HepG2 (cell line): ENCODE measurements around the gene CASKIN1. TPM values are rescaled to one million over a fixed set of nuclear protein-coding genes. Genes with fewer than 3 reads are reported as not detected.
A peak's percentile ranks its signal among the peaks of the same experiment; 100 is the strongest.

Experiments
- AGO2 ChIP-seq: fragments of 200-400 bp; formaldehyde crosslinking; optimal IDR thresholded peaks from 2 replicates; pipeline ENCODE3; 2017; ENCODE audit warnings: mild to moderate bottlenecking, low read depth, low read length, moderate library complexity
- CBX2 ChIP-seq, 2 experiments: fragments of 200-600 bp in 1 of 2; sonication (generic); formaldehyde crosslinking in 1 of 2; IDR thresholded peaks; 2 replicates each; pipeline versions ENCODE4 v1.7.0 to v1.8.1; 2018 to 2022; ENCODE audit warnings: low read depth in 2 of 2, low read length in 1 of 2, mild to moderate bottlenecking in 1 of 2, missing genetic modification reagents in 1 of 2
- CCDC6 ChIP-seq: sonication (generic); formaldehyde crosslinking; IDR thresholded peaks from 2 replicates; pipeline ENCODE4 v1.8.1; 2022; ENCODE audit warnings: mild to moderate bottlenecking, missing genetic modification reagents, moderate library complexity
- CHD2 ChIP-seq: IDR thresholded peaks from 2 replicates; pipeline ENCODE4 v1.6.1; 2011; ENCODE audit warnings: low read depth, low read length, improper control_type of control experiment
- CREM ChIP-seq, 2 experiments: sonication (generic) in 1 of 2; formaldehyde crosslinking in 1 of 2; IDR thresholded peaks; 2 replicates each; pipeline versions ENCODE4 v1.4.0 to v1.6.1; 2016 to 2020; ENCODE audit warnings: antibody characterized with exemption in 1 of 2, mild to moderate bottlenecking in 1 of 2, missing genetic modification reagents in 1 of 2
- E2F5 ChIP-seq: sonication (generic); formaldehyde crosslinking; conservative IDR thresholded peaks from 2 replicates; pipeline ENCODE4 v1.4.0; 2020; ENCODE audit warnings: missing genetic modification reagents
- GABPB1 ChIP-seq: IDR thresholded peaks from 2 replicates; pipeline ENCODE4 v1.6.1; 2016; ENCODE audit warnings: mild to moderate bottlenecking, missing genetic modification reagents, moderate library complexity, missing compliant biosample characterization
- HMG20A ChIP-seq: IDR thresholded peaks from 2 replicates; pipeline ENCODE4 v1.6.1; 2016; ENCODE audit warnings: borderline replicate concordance
- HOXA5 ChIP-seq: sonication (generic); formaldehyde crosslinking; IDR thresholded peaks from 2 replicates; pipeline ENCODE4 v1.4.0; 2020; ENCODE audit warnings: missing genetic modification reagents
- KDM5B ChIP-seq: sonication (generic); formaldehyde crosslinking; IDR thresholded peaks from 2 replicates; pipeline ENCODE4 v1.4.0; 2020; ENCODE audit warnings: missing genetic modification reagents, mild to moderate bottlenecking, borderline replicate concordance
- NFRKB ChIP-seq: fragments of 450-650 bp; IDR thresholded peaks from 2 replicates; pipeline ENCODE4 v1.6.1; 2017
- NRL ChIP-seq: sonication (generic); formaldehyde crosslinking; IDR thresholded peaks from 2 replicates; pipeline ENCODE4 v1.5.0; 2020; ENCODE audit warnings: missing genetic modification reagents, mild to moderate bottlenecking, moderate library complexity, borderline replicate concordance
- PAF1 ChIP-seq: IDR thresholded peaks from 2 replicates; pipeline ENCODE4 v1.6.1; 2016; ENCODE audit warnings: missing genetic modification reagents, missing compliant biosample characterization
- PRPF4 ChIP-seq: fragments of 200-400 bp; formaldehyde crosslinking; IDR thresholded peaks from 2 replicates; pipeline ENCODE4 v1.6.1; 2016; ENCODE audit warnings: low read length, low read depth; ENCODE audit not compliant: poor library complexity, severe bottlenecking
- RFX1 ChIP-seq: fragments of 450-650 bp; IDR thresholded peaks from 2 replicates; pipeline ENCODE4 v1.6.1; 2017
- SAFB2 ChIP-seq: sonication (generic); formaldehyde crosslinking; IDR thresholded peaks from 2 replicates; pipeline ENCODE4 v1.5.1; 2020; ENCODE audit warnings: missing genetic modification reagents, low read depth, mild to moderate bottlenecking, borderline replicate concordance
- SCMH1 ChIP-seq: sonication (generic); formaldehyde crosslinking; IDR thresholded peaks from 2 replicates; pipeline ENCODE4 v1.9.0; 2021; ENCODE audit warnings: missing genetic modification reagents, mild to moderate bottlenecking, borderline replicate concordance
- SMARCC2 ChIP-seq: fragments of 450-650 bp; IDR thresholded peaks from 2 replicates; pipeline ENCODE4 v1.6.1; 2017; ENCODE audit warnings: antibody characterized with exemption, mild to moderate bottlenecking
- YEATS4 ChIP-seq: sonication (generic); formaldehyde crosslinking; IDR thresholded peaks from 2 replicates; pipeline ENCODE4 v1.4.0; 2020; ENCODE audit warnings: missing genetic modification reagents, borderline replicate concordance
- ZBTB7A ChIP-seq: sonication (generic); formaldehyde crosslinking; IDR thresholded peaks from 2 replicates; pipeline ENCODE4 v1.8.0; 2022; ENCODE audit warnings: mild to moderate bottlenecking, missing genetic modification reagents
- ZIK1 ChIP-seq: sonication (generic); formaldehyde crosslinking; IDR thresholded peaks from 2 replicates; pipeline ENCODE4 v1.5.0; 2020; ENCODE audit warnings: mild to moderate bottlenecking, low read depth, missing genetic modification reagents, borderline replicate concordance
- ZNF20 ChIP-seq: sonication (generic); formaldehyde crosslinking; IDR thresholded peaks from 2 replicates; pipeline ENCODE4 v1.4.0; 2020; ENCODE audit warnings: mild to moderate bottlenecking, moderate library complexity, missing genetic modification reagents
- ZNF34 ChIP-seq: sonication (generic); formaldehyde crosslinking; IDR thresholded peaks from 2 replicates; pipeline ENCODE4 v1.4.0; 2020; ENCODE audit warnings: mild to moderate bottlenecking, missing genetic modification reagents, borderline replicate concordance
- ZNF607 ChIP-seq: sonication (generic); formaldehyde crosslinking; IDR thresholded peaks from 2 replicates; pipeline ENCODE4 v1.5.1; 2020; ENCODE audit warnings: missing genetic modification reagents, mild to moderate bottlenecking, borderline replicate concordance
- ZNF7 ChIP-seq: IDR thresholded peaks from 2 replicates; pipeline ENCODE4 v1.6.1; 2016; ENCODE audit warnings: missing biosample characterization, missing genetic modification reagents
- ZNF740 ChIP-seq: sonication (generic); formaldehyde crosslinking; IDR thresholded peaks from 2 replicates; pipeline ENCODE4 v1.4.0; 2020; ENCODE audit warnings: missing genetic modification reagents
- ZNF746 ChIP-seq: sonication (generic); formaldehyde crosslinking; IDR thresholded peaks from 2 replicates; pipeline ENCODE4 v1.8.0; 2022; ENCODE audit warnings: mild to moderate bottlenecking, missing genetic modification reagents
- polyA plus RNA-seq, 8 experiments: library from polyadenylated mRNA; depleted of rRNA in 3 of 8; stranded (reverse) in 7 of 8; unstranded in 1 of 8; fragments of >200 nt; fragmentation: Illumina TruSeq in 4 of 8; extraction: Trizol in 4 of 8; gene quantifications; 2 replicates each; pipeline versions ENCODE4 v1.2.1 to v1.2.3, GENCODE V29; 2011 to 2016; ENCODE audit warnings: low read depth in 4 of 8, missing spikeins in 1 of 8, mixed read lengths in 1 of 8; ENCODE audit not compliant: insufficient read depth in 1 of 8
- total RNA-seq, 5 experiments: library from RNA; depleted of rRNA; stranded (reverse); fragments of >200 nt; fragmentation: Illumina TruSeq; extraction: Trizol; gene quantifications; 2 replicates each; pipeline ENCODE4 v1.2.3, GENCODE V29; 2016; ENCODE audit warnings: low read depth in 1 of 5
- TF ChIP-seq, protein P1 (sequence below): sonication (generic); formaldehyde crosslinking; IDR thresholded peaks from 2 replicates; pipeline ENCODE4 v1.5.0; 2020; ENCODE audit warnings: mild to moderate bottlenecking, missing genetic modification reagents
- TF ChIP-seq, protein P2 (sequence below): sonication (generic); formaldehyde crosslinking; IDR thresholded peaks from 2 replicates; pipeline ENCODE4 v1.8.0; 2023; ENCODE audit warnings: mild to moderate bottlenecking, missing genetic modification reagents

The CASKIN1 gene
- total and polyA plus RNA-seq, 2 of the 13 experiments (the other 11 are each of a cell fraction or from before 2014, with no cell fraction given): 1.2 to 2.2 TPM

GRCh38 chr16:2147981-2148671 lies 48.3 kb downstream of the CASKIN1 start, which contains the start of gene RAB26 (continued):
- TF ChIP-seq ZNF607 (CRISPR knock-in tag): no peak
- TF ChIP-seq RFX1: no peak
- 0 out of 2 replicates have a peak, but pooled peaks have one; percentile 45 for TF ChIP-seq YEATS4 (CRISPR knock-in tag)
- TF ChIP-seq PRPF4: no peak
- no peak for TF ChIP-seq HOXA5 (CRISPR knock-in tag)
- TF ChIP-seq HMG20A (CRISPR knock-in tag): peak; percentile 59; the same call in 1 of the 2 replicates
- no peak for TF ChIP-seq CBX2 (IDR thresholded peaks at IDR 0.05; ENCODE audit: low read depth, low read length)
- TF ChIP-seq CBX2 (CRISPR knock-in tag; IDR thresholded peaks at IDR 0.05; ENCODE audit: low read depth): no peak
- no peak for TF ChIP-seq CREM (IDR thresholded peaks at IDR 0.05)
- no peak for TF ChIP-seq CREM (CRISPR knock-in tag; IDR thresholded peaks at IDR 0.05)
- TF ChIP-seq ZBTB7A: no peak
- no peak for TF ChIP-seq NFRKB
- peak; percentile 67 for TF ChIP-seq GABPB1 (CRISPR knock-in tag)
- no peak for TF ChIP-seq ZNF34 (CRISPR knock-in tag)
- TF ChIP-seq, protein P1, sequence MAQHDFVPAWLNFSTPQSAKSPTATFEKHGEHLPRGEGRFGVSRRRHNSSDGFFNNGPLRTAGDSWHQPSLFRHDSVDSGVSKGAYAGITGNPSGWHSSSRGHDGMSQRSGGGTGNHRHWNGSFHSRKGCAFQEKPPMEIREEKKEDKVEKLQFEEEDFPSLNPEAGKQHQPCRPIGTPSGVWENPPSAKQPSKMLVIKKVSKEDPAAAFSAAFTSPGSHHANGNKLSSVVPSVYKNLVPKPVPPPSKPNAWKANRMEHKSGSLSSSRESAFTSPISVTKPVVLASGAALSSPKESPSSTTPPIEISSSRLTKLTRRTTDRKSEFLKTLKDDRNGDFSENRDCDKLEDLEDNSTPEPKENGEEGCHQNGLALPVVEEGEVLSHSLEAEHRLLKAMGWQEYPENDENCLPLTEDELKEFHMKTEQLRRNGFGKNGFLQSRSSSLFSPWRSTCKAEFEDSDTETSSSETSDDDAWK (CRISPR knock-in tag): no peak
- TF ChIP-seq, protein P2, sequence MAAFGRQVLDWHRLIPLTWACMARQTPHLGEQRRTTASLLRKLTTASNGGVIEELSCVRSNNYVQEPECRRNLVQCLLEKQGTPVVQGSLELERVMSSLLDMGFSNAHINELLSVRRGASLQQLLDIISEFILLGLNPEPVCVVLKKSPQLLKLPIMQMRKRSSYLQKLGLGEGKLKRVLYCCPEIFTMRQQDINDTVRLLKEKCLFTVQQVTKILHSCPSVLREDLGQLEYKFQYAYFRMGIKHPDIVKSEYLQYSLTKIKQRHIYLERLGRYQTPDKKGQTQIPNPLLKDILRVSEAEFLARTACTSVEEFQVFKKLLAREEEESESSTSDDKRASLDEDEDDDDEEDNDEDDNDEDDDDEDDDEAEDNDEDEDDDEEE (CRISPR knock-in tag): no peak
- 0 out of 2 replicates have a peak, but pooled peaks have one; percentile 25 for TF ChIP-seq E2F5 (CRISPR knock-in tag)
- no peak for TF ChIP-seq NRL (CRISPR knock-in tag)
- no peak for TF ChIP-seq CCDC6 (CRISPR knock-in tag)
- TF ChIP-seq SMARCC2: no peak
- no peak for TF ChIP-seq PAF1 (CRISPR knock-in tag)
- no peak for TF ChIP-seq SCMH1 (CRISPR knock-in tag)
- TF ChIP-seq SAFB2: no peak
- TF ChIP-seq ZIK1 (CRISPR knock-in tag): no peak
- TF ChIP-seq ZNF20 (CRISPR knock-in tag): no peak
- 0 out of 2 replicates have a peak, but pooled peaks have one; percentile 24 for TF ChIP-seq ZNF740 (CRISPR knock-in tag)
- no peak for TF ChIP-seq ZNF7 (CRISPR knock-in tag)
- TF ChIP-seq ZNF746: no peak
- TF ChIP-seq CHD2: no peak
- TF ChIP-seq KDM5B (CRISPR knock-in tag): no peak
- TF ChIP-seq AGO2: peak; percentile 61
